HEK293T (cell line): ENCODE results near the gene LGALS7.

Experiments
- ARNT ChIP-seq: fragments of 450-650 bp; IDR thresholded peaks from 2 replicates; pipeline ENCODE4 v1.6.1; 2017; ENCODE audit warnings: mild to moderate bottlenecking
- BHLHE40 ChIP-seq: fragments of 450-650 bp; IDR thresholded peaks from 2 replicates; pipeline ENCODE4 v1.6.1; 2016; ENCODE audit warnings: mild to moderate bottlenecking, moderate library complexity, borderline replicate concordance
- ELF4 ChIP-seq: fragments of 450-650 bp; IDR thresholded peaks from 2 replicates; pipeline ENCODE4 v1.6.1; 2017; ENCODE audit warnings: antibody characterized with exemption
- FOXA1 ChIP-seq: fragments of 450-650 bp; IDR thresholded peaks from 2 replicates; pipeline ENCODE4 v1.6.1; 2016; ENCODE audit warnings: mild to moderate bottlenecking
- FOXM1 ChIP-seq: fragments of 450-650 bp; IDR thresholded peaks from 2 replicates; pipeline ENCODE4 v1.6.1; 2017; ENCODE audit warnings: mild to moderate bottlenecking, borderline replicate concordance
- HDGF ChIP-seq: fragments of 450-650 bp; IDR thresholded peaks from 2 replicates; pipeline ENCODE4 v1.6.1; 2017; ENCODE audit warnings: antibody characterized with exemption, borderline replicate concordance
- NFRKB ChIP-seq: fragments of 450-650 bp; IDR thresholded peaks from 2 replicates; pipeline ENCODE4 v1.6.1; 2016; ENCODE audit warnings: mild to moderate bottlenecking, moderate library complexity
- SP1 ChIP-seq: fragments of 450-650 bp; IDR thresholded peaks from 2 replicates; pipeline ENCODE4 v1.6.1; 2017
- SUZ12 ChIP-seq: fragments of 450-650 bp; IDR thresholded peaks from 2 replicates; pipeline ENCODE4 v1.6.1; 2016; ENCODE audit warnings: mild to moderate bottlenecking
- ZNF384 ChIP-seq: fragments of 450-650 bp; IDR thresholded peaks from 2 replicates; pipeline ENCODE4 v1.6.1; 2016
- TF ChIP-seq, protein P1 (sequence below): fragments of 450-650 bp; IDR thresholded peaks from 2 replicates; pipeline ENCODE4 v1.6.1; 2016

DNA sequence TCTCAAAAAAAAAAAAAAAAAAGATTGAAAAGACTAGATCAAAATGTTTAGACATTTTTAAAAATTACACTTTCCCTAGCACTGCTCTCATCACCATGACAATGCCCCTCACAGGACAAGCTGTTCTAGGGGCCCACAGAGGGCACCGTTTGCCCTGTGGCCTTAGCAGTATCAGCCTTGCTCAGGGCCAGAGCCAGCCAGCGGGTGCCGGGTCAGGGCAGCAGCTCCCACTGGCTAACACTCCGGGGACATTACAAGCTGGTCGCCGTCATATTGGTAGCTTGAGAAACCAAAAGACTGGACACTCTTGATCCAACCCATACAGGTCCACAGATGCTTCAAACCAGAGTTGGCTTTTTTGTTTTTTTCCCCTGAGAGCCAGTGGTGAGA, 47.0 kb downstream of the LGALS7 start:
- TF ChIP-seq FOXM1: no peak
- no peak for TF ChIP-seq ZNF384
- TF ChIP-seq ARNT: no peak
- no peak for TF ChIP-seq FOXA1
- no peak for TF ChIP-seq HDGF
- no peak for TF ChIP-seq SP1
- TF ChIP-seq SUZ12: no peak
- no peak for TF ChIP-seq BHLHE40
- no peak for TF ChIP-seq NFRKB
- TF ChIP-seq, protein P1, sequence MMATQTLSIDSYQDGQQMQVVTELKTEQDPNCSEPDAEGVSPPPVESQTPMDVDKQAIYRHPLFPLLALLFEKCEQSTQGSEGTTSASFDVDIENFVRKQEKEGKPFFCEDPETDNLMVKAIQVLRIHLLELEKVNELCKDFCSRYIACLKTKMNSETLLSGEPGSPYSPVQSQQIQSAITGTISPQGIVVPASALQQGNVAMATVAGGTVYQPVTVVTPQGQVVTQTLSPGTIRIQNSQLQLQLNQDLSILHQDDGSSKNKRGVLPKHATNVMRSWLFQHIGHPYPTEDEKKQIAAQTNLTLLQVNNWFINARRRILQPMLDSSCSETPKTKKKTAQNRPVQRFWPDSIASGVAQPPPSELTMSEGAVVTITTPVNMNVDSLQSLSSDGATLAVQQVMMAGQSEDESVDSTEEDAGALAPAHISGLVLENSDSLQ: no peak
- TF ChIP-seq ELF4: no peak
